H9 (cell line): ENCODE results near the gene PQBP1. TPM values are rescaled to one million over a fixed set of nuclear protein-coding genes. Genes with fewer than 3 reads are reported as not detected.

Source experiments
- DNase-seq: peaks from one replicate; pipeline ENCODE4 v3.0.0-alpha.2; 2017
- H2AFZ ChIP-seq: one replicate; pipeline ENCODE4 v1.6.1; 2013; ENCODE audit warnings: mild to moderate bottlenecking, low read length, control low read depth, moderate library complexity
- H2AK5ac ChIP-seq: 2 replicates; pipeline ENCODE4 v1.6.1; 2013; ENCODE audit warnings: low read length, control low read depth, mixed read lengths; ENCODE audit not compliant: insufficient read length
- H2BK120ac ChIP-seq: one replicate; pipeline ENCODE4 v1.6.1; 2013; ENCODE audit warnings: low read depth, mild to moderate bottlenecking, low read length, control low read depth, inconsistent platforms; ENCODE audit not compliant: poor library complexity, severe bottlenecking
- H2BK12ac ChIP-seq: 2 replicates; pipeline ENCODE4 v1.6.1; 2013; ENCODE audit warnings: low read length, control low read depth, mixed read lengths, low read depth; ENCODE audit not compliant: insufficient read length
- H2BK15ac ChIP-seq: 2 replicates; pipeline ENCODE4 v1.6.1; 2013; ENCODE audit warnings: low read depth, low read length, control low read depth
- H2BK20ac ChIP-seq: one replicate; pipeline ENCODE4 v1.6.1; 2013; ENCODE audit warnings: low read depth, mild to moderate bottlenecking, low read length, control low read depth, inconsistent platforms; ENCODE audit not compliant: poor library complexity, severe bottlenecking
- H2BK5ac ChIP-seq: 2 replicates; pipeline ENCODE4 v1.6.1; 2013; ENCODE audit warnings: low read length, control low read depth, mixed read lengths; ENCODE audit not compliant: insufficient read length
- H3K14ac ChIP-seq: 2 replicates; pipeline ENCODE4 v1.6.1; 2013; ENCODE audit warnings: low read length, control low read depth; ENCODE audit not compliant: insufficient read depth
- H3K18ac ChIP-seq: 2 replicates; pipeline ENCODE4 v1.6.1; 2013; ENCODE audit warnings: low read depth, mild to moderate bottlenecking, mixed read lengths, low read length, control low read depth; ENCODE audit not compliant: insufficient read length
- H3K23ac ChIP-seq: 2 replicates; pipeline ENCODE4 v1.6.1; 2013; ENCODE audit warnings: low read length, control low read depth, mixed read lengths, low read depth; ENCODE audit not compliant: insufficient read length
- H3K23me2 ChIP-seq: 2 replicates; pipeline ENCODE4 v1.6.1; 2013; ENCODE audit warnings: low read depth, mild to moderate bottlenecking, mixed read lengths, low read length, control low read depth; ENCODE audit not compliant: insufficient read length, poor library complexity, severe bottlenecking
- H3K27ac ChIP-seq: 2 replicates; pipeline ENCODE4 v1.5.1; 2013; ENCODE audit warnings: low read length, control low read depth, mixed read lengths, low read depth; ENCODE audit not compliant: insufficient read length
- H3K27me3 ChIP-seq: 2 replicates; pipeline ENCODE4 v1.6.1; 2013; ENCODE audit warnings: low read length, control low read depth, inconsistent platforms; ENCODE audit not compliant: insufficient read depth
- H3K4ac ChIP-seq: 2 replicates; pipeline ENCODE4 v1.6.1; 2013; ENCODE audit warnings: low read depth, mild to moderate bottlenecking, control low read depth, inconsistent platforms, low read length, moderate library complexity
- H3K4me1 ChIP-seq: 2 replicates; pipeline ENCODE4 v1.6.1; 2013; ENCODE audit warnings: low read length, control low read depth, inconsistent platforms; ENCODE audit not compliant: insufficient read depth
- H3K4me2 ChIP-seq: 2 replicates; pipeline ENCODE4 v1.6.1; 2013; ENCODE audit warnings: low read length, control low read depth, mixed read lengths; ENCODE audit not compliant: insufficient read length, insufficient read depth
- H3K56ac ChIP-seq: 2 replicates; pipeline ENCODE4 v1.6.1; 2013; ENCODE audit warnings: low read depth, mild to moderate bottlenecking, mixed read lengths, low read length, control low read depth; ENCODE audit not compliant: insufficient read length
- H3K79me1 ChIP-seq: 2 replicates; pipeline ENCODE4 v1.6.1; 2013; ENCODE audit warnings: low read depth, mild to moderate bottlenecking, moderate library complexity, low read length, control low read depth, inconsistent platforms; ENCODE audit not compliant: insufficient read depth, poor library complexity, severe bottlenecking
- H3K79me2 ChIP-seq: 2 replicates; pipeline ENCODE4 v1.6.1; 2013; ENCODE audit warnings: low read length, control low read depth, inconsistent platforms; ENCODE audit not compliant: insufficient read depth
- H3K9ac ChIP-seq: 2 replicates; pipeline ENCODE4 v1.6.1; 2013; ENCODE audit warnings: low read length, control low read depth, mixed read lengths; ENCODE audit not compliant: insufficient read length; ENCODE audit errors: extremely low read depth
- H3K9me3 ChIP-seq: one replicate; pipeline ENCODE4 v1.6.1; 2013; ENCODE audit warnings: low read depth, low read length, inconsistent platforms; ENCODE audit not compliant: control insufficient read depth
- H3T11ph ChIP-seq: one replicate; pipeline ENCODE4 v1.6.1; 2013; ENCODE audit warnings: mild to moderate bottlenecking, low read length, control low read depth, inconsistent platforms
- H4K20me1 ChIP-seq: one replicate; pipeline ENCODE4 v1.6.1; 2013; ENCODE audit not compliant: control insufficient read depth, insufficient read length, insufficient read depth
- H4K5ac ChIP-seq: 2 replicates; pipeline ENCODE4 v1.6.1; 2013; ENCODE audit warnings: low read depth, mild to moderate bottlenecking, mixed read lengths, low read length, control low read depth; ENCODE audit not compliant: insufficient read length
- H4K8ac ChIP-seq: replicated peaks from 2 replicates; pipeline ENCODE4 v1.6.1; 2013; ENCODE audit warnings: low read length, control low read depth, mixed read lengths, low read depth; ENCODE audit not compliant: insufficient read length
- H4K91ac ChIP-seq: 2 replicates; pipeline ENCODE4 v1.6.1; 2013; ENCODE audit warnings: low read depth, mild to moderate bottlenecking, moderate library complexity, mixed read lengths, low read length, control low read depth; ENCODE audit not compliant: insufficient read length
- H3K27ac Mint-ChIP-seq, 3 experiments: 2 replicates in 2 of 3; 3 replicates in 1 of 3; pipeline ENCODE4 v1.8.0; 2020 to 2021; ENCODE audit warnings: mixed read lengths in 3 of 3, mild to moderate bottlenecking in 1 of 3, moderate library complexity in 1 of 3
- H3K27me3 Mint-ChIP-seq: 2 replicates; pipeline ENCODE4 v1.8.0; 2021; ENCODE audit warnings: low read depth, mild to moderate bottlenecking, moderate library complexity, mixed read lengths
- H3K36me3 Mint-ChIP-seq, 3 experiments: 2 replicates in 2 of 3; 3 replicates in 1 of 3; pipeline ENCODE4 v1.8.0; 2020 to 2021; ENCODE audit warnings: low read depth in 3 of 3, mixed read lengths in 3 of 3; ENCODE audit not compliant: insufficient read depth in 1 of 3
- H3K4me1 Mint-ChIP-seq, 2 experiments: 2 replicates each; pipeline ENCODE4 v1.8.0; 2020; ENCODE audit warnings: mixed read lengths in 2 of 2
- H3K4me3 Mint-ChIP-seq, 2 experiments: 2 replicates in 1 of 2; 3 replicates in 1 of 2; pipeline ENCODE4 v1.8.0; 2020 to 2021; ENCODE audit warnings: mild to moderate bottlenecking in 2 of 2, mixed read lengths in 2 of 2, moderate library complexity in 1 of 2
- H3K9me3 Mint-ChIP-seq, 2 experiments: 2 replicates in 1 of 2; 3 replicates in 1 of 2; pipeline ENCODE4 v1.8.0; 2020; ENCODE audit warnings: mild to moderate bottlenecking in 2 of 2, mixed read lengths in 2 of 2, moderate library complexity in 1 of 2
- CTCF ChIP-seq: fragments of 200-600 bp; sonication (generic); conservative IDR thresholded peaks from 3 replicates; pipeline ENCODE4 v1.8.0; 2021; ENCODE audit warnings: antibody characterized with exemption, mild to moderate bottlenecking
- WGBS: extraction: QIAGEN DNeasy Blood & Tissue Kit; methylation state at CpG from one replicate; pipeline ENCODE4 v1.1.7; 2013; ENCODE audit warnings: missing lambda C conversion rate, low lambda C conversion rate, mixed read lengths; ENCODE audit not compliant: insufficient read length; ENCODE audit errors: extremely low coverage; 5-methylcytosine and 5-hydroxymethylcytosine counted together
- total RNA-seq: library from RNA; stranded (reverse); gene quantifications from 2 replicates; pipeline ENCODE4 v1.2.1, GENCODE V29; 2021

Gene PQBP1
- total RNA-seq, 1 experiment from 2014 or later, result 87.9 TPM

- Histone ChIP-seq H2AFZ (no peak overlapping the region), H4K91ac (no peak overlapping the region), H3K4me2 (no peak overlapping the region), H3K18ac (no peak overlapping the region), H4K5ac (no peak overlapping the region), H2BK20ac (no peak overlapping the region), H3K56ac (no peak overlapping the region), H2BK15ac (peak overlapping the region; percentile 84; the same call in 1 of the 2 replicates), H3T11ph (no peak overlapping the region), H3K14ac (no peak overlapping the region), H2BK5ac (peak overlapping the region; percentile 87), H4K8ac (no peak overlapping the region), H2BK120ac (no peak overlapping the region), H3K79me2 (peaks cover 10% of the 10 kb centered on the region; the same call in 1 of the 2 replicates), H2AK5ac (no peak overlapping the region), H3K4me1 (peaks cover 23% of the 10 kb centered on the region; the same call in 1 of the 2 replicates), H3K79me1 (peaks cover 3% of the 10 kb centered on the region), H2BK12ac (no peak overlapping the region), H4K20me1 (no peaks in the 10 kb centered on the region), H3K9me3 (no peaks in the 10 kb centered on the region), H3K27me3 (no peaks in the 10 kb centered on the region), H3K23me2 (peaks cover 4% of the 10 kb centered on the region), H3K27ac (no peak overlapping the region), H3K9ac (no peak overlapping the region), H3K4ac (no peak overlapping the region), H3K23ac (no peak overlapping the region)
- TF ChIP-seq CTCF, result no peak
- peaks cover 42 to 55% of the 10 kb centered on the region in 2 experiments for H3K4me1 Mint-ChIP-seq
- H3K9me3 Mint-ChIP-seq, result peaks cover 69 to 85% of the 10 kb centered on the region in 2 experiments
- WGBS, result no CpG with 5 or more reads among the region's 5 CpGs
- H3K4me3 Mint-ChIP-seq, result no peak overlapping the region
- peaks cover 27 to 50% (median 37%) of the 10 kb centered on the region in 3 experiments for H3K36me3 Mint-ChIP-seq
- H3K27me3 Mint-ChIP-seq, result no peaks in the 10 kb centered on the region
- no peak for DNase-seq
- peak overlapping the region; percentile 76 to 82 (median 77) for H3K27ac Mint-ChIP-seq
Observed at GRCh38 chrX:48924270-48924669, 26.5 kb downstream of the PQBP1 start.
